GM12801 (cell line): ENCODE measurements around the gene INF2.

Experiments
- CTCF ChIP-seq: IDR thresholded peaks from one replicate; pipeline ENCODE4 v1.5.1; 2011; ENCODE audit warnings: control low read depth; ENCODE audit not compliant: insufficient read length; ENCODE audit errors: extremely low read depth

The INF2 gene

GRCh38 chr14:104689109-104689880 lies at the start of gene INF2:
Gene INF2 (plus strand): TSS chr14:104689618. CDS start chr14:104701366, 11,748 bp downstream.
- no peak for TF ChIP-seq CTCF

- TF ChIP-seq CTCF, result no peak
Measured at GRCh38 chr14:104639885-104640548, 49.4 kb upstream of the INF2 start.

GRCh38 chr14:104640681-104641080 lies 48.7 kb upstream of the INF2 start:
- no peak for TF ChIP-seq CTCF

- no peak for TF ChIP-seq CTCF
Measured at GRCh38 chr14:104641753-104642539, 47.5 kb upstream of the INF2 start.

- no peak for TF ChIP-seq CTCF
Measured at GRCh38 chr14:104642540-104642868, 46.9 kb upstream of the INF2 start.

GRCh38 chr14:104643306-104643705 lies 46.1 kb upstream of the INF2 start:
- no peak for TF ChIP-seq CTCF

GRCh38 chr14:104644091-104644635 lies 45.3 kb upstream of the INF2 start:
- TF ChIP-seq CTCF, result no peak
